ENCODE results near the gene RTL5. TPM values are rescaled to one million over a fixed set of nuclear protein-coding genes. Genes with fewer than 3 reads are reported as not detected.

The RTL5 gene
- polyA plus RNA-seq, 1 of the 3 experiments (the other 2 are of a cell fraction): 1.8 TPM

DNA sequence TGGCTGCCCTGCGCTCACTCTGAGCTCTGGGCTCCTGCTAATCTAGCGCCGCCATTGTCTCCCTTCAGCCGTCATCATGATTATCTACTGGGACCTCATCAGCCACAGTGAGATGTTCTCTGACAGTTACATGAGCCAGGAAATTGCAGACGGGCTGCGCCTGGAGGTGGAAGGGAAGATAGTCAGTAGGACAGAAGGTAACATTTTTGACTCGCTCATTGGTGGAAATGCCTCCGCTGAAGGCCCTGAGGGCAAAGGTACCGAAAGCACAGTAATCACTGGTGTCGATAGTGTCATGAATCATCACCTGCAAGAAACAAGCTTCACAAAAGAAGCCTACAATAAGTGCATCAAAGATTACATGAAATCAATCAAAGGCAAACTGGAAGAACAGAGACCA lies 28.1 kb upstream of the RTL5 start:
- no peak overlapping the region for H3K9ac ChIP-seq
- 54% methylated on average over 10 of the region's 10 CpGs for WGBS (ENCODE audit: low lambda C conversion rate)
- H3K27ac ChIP-seq (ENCODE audit: low read depth in 2 of 2, low read length in 1 of 2): no peak overlapping the region
- no peaks in the 10 kb centered on the region for H3K79me2 ChIP-seq (ENCODE audit: insufficient read depth)
- ChIA-PET POLR2A (no interaction called here), CTCF (no interaction called here)
- TF ChIP-seq, protein P1, sequence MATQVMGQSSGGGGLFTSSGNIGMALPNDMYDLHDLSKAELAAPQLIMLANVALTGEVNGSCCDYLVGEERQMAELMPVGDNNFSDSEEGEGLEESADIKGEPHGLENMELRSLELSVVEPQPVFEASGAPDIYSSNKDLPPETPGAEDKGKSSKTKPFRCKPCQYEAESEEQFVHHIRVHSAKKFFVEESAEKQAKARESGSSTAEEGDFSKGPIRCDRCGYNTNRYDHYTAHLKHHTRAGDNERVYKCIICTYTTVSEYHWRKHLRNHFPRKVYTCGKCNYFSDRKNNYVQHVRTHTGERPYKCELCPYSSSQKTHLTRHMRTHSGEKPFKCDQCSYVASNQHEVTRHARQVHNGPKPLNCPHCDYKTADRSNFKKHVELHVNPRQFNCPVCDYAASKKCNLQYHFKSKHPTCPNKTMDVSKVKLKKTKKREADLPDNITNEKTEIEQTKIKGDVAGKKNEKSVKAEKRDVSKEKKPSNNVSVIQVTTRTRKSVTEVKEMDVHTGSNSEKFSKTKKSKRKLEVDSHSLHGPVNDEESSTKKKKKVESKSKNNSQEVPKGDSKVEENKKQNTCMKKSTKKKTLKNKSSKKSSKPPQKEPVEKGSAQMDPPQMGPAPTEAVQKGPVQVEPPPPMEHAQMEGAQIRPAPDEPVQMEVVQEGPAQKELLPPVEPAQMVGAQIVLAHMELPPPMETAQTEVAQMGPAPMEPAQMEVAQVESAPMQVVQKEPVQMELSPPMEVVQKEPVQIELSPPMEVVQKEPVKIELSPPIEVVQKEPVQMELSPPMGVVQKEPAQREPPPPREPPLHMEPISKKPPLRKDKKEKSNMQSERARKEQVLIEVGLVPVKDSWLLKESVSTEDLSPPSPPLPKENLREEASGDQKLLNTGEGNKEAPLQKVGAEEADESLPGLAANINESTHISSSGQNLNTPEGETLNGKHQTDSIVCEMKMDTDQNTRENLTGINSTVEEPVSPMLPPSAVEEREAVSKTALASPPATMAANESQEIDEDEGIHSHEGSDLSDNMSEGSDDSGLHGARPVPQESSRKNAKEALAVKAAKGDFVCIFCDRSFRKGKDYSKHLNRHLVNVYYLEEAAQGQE (IDR thresholded peaks at IDR 0.05; ENCODE audit: low read depth, low read length): no peak
- TF ChIP-seq RAD21 (IDR thresholded peaks at IDR 0.05; ENCODE audit: low read length) (no peak), NRF1 (IDR thresholded peaks at IDR 0.05; ENCODE audit: low read depth, low read length) (no peak), FOSL2 (IDR thresholded peaks at IDR 0.05; ENCODE audit: borderline replicate concordance, low read depth) (no peak), MXI1 (IDR thresholded peaks at IDR 0.05; ENCODE audit: low read depth, low read length) (no peak), ELF1 (IDR thresholded peaks at IDR 0.05) (no peak), GABPA (IDR thresholded peaks at IDR 0.05; ENCODE audit: low read depth) (no peak)
- TF ChIP-seq, protein P2, sequence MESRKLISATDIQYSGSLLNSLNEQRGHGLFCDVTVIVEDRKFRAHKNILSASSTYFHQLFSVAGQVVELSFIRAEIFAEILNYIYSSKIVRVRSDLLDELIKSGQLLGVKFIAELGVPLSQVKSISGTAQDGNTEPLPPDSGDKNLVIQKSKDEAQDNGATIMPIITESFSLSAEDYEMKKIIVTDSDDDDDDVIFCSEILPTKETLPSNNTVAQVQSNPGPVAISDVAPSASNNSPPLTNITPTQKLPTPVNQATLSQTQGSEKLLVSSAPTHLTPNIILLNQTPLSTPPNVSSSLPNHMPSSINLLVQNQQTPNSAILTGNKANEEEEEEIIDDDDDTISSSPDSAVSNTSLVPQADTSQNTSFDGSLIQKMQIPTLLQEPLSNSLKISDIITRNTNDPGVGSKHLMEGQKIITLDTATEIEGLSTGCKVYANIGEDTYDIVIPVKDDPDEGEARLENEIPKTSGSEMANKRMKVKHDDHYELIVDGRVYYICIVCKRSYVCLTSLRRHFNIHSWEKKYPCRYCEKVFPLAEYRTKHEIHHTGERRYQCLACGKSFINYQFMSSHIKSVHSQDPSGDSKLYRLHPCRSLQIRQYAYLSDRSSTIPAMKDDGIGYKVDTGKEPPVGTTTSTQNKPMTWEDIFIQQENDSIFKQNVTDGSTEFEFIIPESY (IDR thresholded peaks at IDR 0.05; ENCODE audit: borderline replicate concordance, low read depth): no peak
- H3K9me3 ChIP-seq: no peaks in the 10 kb centered on the region
- no peaks in the 10 kb centered on the region for H3K4me1 ChIP-seq (ENCODE audit: control insufficient read depth in 1 of 2, insufficient read depth in 2 of 2, low read depth in 1 of 2, low read length in 1 of 2)
- no peaks in the 10 kb centered on the region for H3F3A ChIP-seq (replicated peaks; ENCODE audit: insufficient read depth)
- H3K36me3 ChIP-seq (replicated peaks in 1 of 2; ENCODE audit: control insufficient read depth in 1 of 2, insufficient read depth in 2 of 2, low read length in 1 of 2): no peaks in the 10 kb centered on the region
- DNase-seq: no peak
- no peak overlapping the region for H3K4me2 ChIP-seq
- no peaks in the 10 kb centered on the region; the same call in 1 of the 2 replicates for H3K27me3 ChIP-seq (ENCODE audit: insufficient read depth)
- no peak overlapping the region for H2AFZ ChIP-seq (ENCODE audit: low read depth)
- no peaks in the 10 kb centered on the region for H3K9me2 ChIP-seq
- H4K20me1 ChIP-seq (ENCODE audit: insufficient read depth): no peaks in the 10 kb centered on the region
- no peak overlapping the region for H3K4me3 ChIP-seq (ENCODE audit: low read depth in 2 of 2, low read length in 1 of 2)

DNA sequence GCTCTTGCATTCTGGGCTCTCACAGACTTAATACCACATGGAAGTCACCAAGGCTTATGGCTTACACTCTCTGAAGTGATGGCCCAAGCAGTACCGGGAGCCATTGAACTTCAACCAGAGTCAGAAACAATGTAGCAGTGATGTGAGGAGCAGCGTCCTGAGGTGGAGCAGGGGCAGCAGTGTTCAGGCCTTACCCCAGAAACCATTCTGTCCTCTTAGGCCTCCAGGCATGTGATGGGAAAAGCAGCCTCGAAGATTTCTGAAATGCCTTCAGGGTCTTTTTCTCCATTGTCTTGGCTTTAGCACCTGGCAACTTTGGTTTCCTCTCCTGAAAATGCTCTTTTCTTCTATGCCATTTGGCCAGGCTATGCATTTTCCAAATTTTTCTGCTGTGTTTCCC lies 27.1 kb upstream of the RTL5 start:
- TF ChIP-seq TCF12 (IDR thresholded peaks at IDR 0.05) (no peak), NFIC (IDR thresholded peaks at IDR 0.05; ENCODE audit: borderline replicate concordance) (no peak), MXI1 (IDR thresholded peaks at IDR 0.05; ENCODE audit: low read depth, low read length) (no peak), GATA2 (CRISPR knock-in tag; IDR thresholded peaks at IDR 0.05) (no peak), RFX5 (IDR thresholded peaks at IDR 0.05; ENCODE audit: low read length) (no peak), RAD21 (IDR thresholded peaks at IDR 0.05; ENCODE audit: low read length) (no peak)
- TF ChIP-seq, protein P1 (IDR thresholded peaks at IDR 0.05; ENCODE audit: low read depth, low read length): no peak
- H4K20me1 ChIP-seq (ENCODE audit: insufficient read depth): no peaks in the 10 kb centered on the region
- no peaks in the 10 kb centered on the region for H3K9me3 ChIP-seq
- no peak overlapping the region for H3K4me2 ChIP-seq
- 36% methylated on average over 3 of the region's 3 CpGs for WGBS (ENCODE audit: low lambda C conversion rate)
- H3F3A ChIP-seq (replicated peaks; ENCODE audit: insufficient read depth): no peaks in the 10 kb centered on the region
- no peaks in the 10 kb centered on the region for H3K36me3 ChIP-seq (replicated peaks in 1 of 2; ENCODE audit: control insufficient read depth in 1 of 2, insufficient read depth in 2 of 2, low read length in 1 of 2)
- DNase-seq: no peak
- H3K9ac ChIP-seq: no peak overlapping the region
- no peaks in the 10 kb centered on the region for H3K4me1 ChIP-seq (ENCODE audit: control insufficient read depth in 1 of 2, insufficient read depth in 2 of 2, low read depth in 1 of 2, low read length in 1 of 2)
- no peak overlapping the region for H2AFZ ChIP-seq (ENCODE audit: low read depth)
- no peaks in the 10 kb centered on the region; the same call in 1 of the 2 replicates for H3K27me3 ChIP-seq (ENCODE audit: insufficient read depth)
- no peak overlapping the region for H3K27ac ChIP-seq (ENCODE audit: low read depth in 2 of 2, low read length in 1 of 2)
- H3K79me2 ChIP-seq (ENCODE audit: insufficient read depth): no peaks in the 10 kb centered on the region
- no peak overlapping the region for H3K4me3 ChIP-seq (ENCODE audit: low read depth in 2 of 2, low read length in 1 of 2)
- H3K9me2 ChIP-seq: no peaks in the 10 kb centered on the region
- ChIA-PET POLR2A (no interaction called here), CTCF (no interaction called here)
